DOHH2 (cell line): ENCODE measurements around the gene MFGE8.

Experiments
- EZH2phosphoT487 ChIP-seq: fragments of 200-600 bp; sonication (generic); IDR thresholded peaks from 2 replicates; pipeline ENCODE4 v1.6.1; 2017; ENCODE audit warnings: borderline replicate concordance, mild to moderate bottlenecking, antibody characterized with exemption, low read length, moderate library complexity, mixed read lengths
- TF ChIP-seq, protein P1 (sequence below): fragments of 200-600 bp; sonication (generic); IDR thresholded peaks from one replicate; pipeline ENCODE4 v1.5.1; 2014; ENCODE audit warnings: antibody characterized with exemption, mild to moderate bottlenecking, low read depth, low read length; ENCODE audit not compliant: poor library complexity, severe bottlenecking

DNA sequence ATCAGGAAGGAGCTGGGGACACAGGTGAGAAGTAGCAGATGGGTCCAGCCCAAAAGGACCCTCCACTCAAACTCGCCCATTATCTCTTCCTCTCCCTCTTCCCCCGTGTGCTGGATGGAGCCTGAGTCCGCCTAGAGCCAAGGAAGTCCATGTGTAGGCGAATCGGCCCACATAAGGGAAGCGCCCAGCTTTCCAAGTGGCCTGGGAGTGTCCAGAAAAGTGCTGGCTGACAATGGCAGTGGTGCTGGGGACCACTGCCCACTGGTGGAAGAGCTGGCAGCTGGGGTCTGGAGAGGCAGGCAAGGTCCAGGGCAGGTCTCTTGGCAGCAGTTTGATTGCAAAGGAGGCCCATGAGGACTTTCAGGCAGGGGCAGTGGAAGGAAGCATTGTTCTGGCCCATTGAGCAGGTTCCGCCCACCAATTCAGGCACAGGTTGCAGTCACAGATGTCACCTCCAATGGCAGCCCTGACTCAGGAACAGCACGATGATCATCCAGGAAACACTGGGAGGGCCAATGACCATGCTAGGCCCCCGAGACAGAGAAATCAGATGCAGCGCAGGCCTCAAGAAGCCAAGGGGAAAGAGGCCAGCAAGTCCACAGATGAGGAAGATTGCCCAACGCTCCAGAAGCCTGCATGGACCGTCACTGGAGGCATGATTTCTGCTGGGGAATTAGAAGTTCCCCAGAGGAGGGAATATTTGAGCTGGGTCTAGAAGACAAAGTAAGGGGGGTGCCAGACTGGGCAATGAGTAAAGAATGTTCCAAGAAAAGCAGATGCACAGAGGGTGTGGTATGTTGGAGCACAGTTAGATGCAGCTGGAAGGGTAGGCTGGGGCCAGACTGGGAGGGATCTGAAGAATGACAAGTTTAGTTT, 3.0 kb downstream of the MFGE8 start:
- TF ChIP-seq EZH2phosphoT487: no peak
- TF ChIP-seq, protein P1, sequence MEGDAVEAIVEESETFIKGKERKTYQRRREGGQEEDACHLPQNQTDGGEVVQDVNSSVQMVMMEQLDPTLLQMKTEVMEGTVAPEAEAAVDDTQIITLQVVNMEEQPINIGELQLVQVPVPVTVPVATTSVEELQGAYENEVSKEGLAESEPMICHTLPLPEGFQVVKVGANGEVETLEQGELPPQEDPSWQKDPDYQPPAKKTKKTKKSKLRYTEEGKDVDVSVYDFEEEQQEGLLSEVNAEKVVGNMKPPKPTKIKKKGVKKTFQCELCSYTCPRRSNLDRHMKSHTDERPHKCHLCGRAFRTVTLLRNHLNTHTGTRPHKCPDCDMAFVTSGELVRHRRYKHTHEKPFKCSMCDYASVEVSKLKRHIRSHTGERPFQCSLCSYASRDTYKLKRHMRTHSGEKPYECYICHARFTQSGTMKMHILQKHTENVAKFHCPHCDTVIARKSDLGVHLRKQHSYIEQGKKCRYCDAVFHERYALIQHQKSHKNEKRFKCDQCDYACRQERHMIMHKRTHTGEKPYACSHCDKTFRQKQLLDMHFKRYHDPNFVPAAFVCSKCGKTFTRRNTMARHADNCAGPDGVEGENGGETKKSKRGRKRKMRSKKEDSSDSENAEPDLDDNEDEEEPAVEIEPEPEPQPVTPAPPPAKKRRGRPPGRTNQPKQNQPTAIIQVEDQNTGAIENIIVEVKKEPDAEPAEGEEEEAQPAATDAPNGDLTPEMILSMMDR: no peak
